C4-2B (cell line): ENCODE data around the gene CHAF1B.
"Not testable (repeated sequence)": the region's sequence is repeated elsewhere in the genome, so short reads cannot be mapped to it uniquely, and the experiment has no call there.

Experiments used
- H3K27ac ChIP-seq: fragments of 450-650 bp; 2 replicates; pipeline ENCODE4 v1.5.1; 2017
- ZFX ChIP-seq: fragments of 450-650 bp; IDR thresholded peaks from 2 replicates; pipeline ENCODE4 v1.6.1; 2017
- TF ChIP-seq, protein P1 (sequence below): fragments of 450-650 bp; conservative IDR thresholded peaks from 2 replicates; pipeline ENCODE4 v1.5.1; 2017; ENCODE audit warnings: mild to moderate bottlenecking

Gene CHAF1B

DNA sequence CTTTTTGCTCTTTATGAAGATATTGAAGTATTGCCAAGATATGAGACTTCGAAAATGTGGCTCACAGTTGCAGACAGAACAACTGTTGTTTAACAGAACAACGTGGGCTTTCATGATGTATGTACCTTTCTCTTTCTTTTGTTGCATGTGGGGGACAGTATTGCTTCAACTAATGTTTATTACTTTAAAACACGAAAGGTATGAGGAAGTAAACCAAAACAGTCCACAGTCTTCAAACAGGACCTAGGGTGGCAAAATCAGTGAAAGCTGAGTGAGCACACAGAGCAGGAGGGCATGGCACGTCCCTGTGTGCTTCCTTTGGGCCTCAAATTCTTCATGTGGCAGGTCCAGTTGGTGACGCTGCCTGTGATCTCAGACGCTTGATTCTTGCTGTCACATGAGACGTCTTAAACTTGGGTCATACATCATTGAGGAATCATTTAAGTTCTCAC lies 7.8 kb upstream of the CHAF1B start:
- TF ChIP-seq, protein P1, sequence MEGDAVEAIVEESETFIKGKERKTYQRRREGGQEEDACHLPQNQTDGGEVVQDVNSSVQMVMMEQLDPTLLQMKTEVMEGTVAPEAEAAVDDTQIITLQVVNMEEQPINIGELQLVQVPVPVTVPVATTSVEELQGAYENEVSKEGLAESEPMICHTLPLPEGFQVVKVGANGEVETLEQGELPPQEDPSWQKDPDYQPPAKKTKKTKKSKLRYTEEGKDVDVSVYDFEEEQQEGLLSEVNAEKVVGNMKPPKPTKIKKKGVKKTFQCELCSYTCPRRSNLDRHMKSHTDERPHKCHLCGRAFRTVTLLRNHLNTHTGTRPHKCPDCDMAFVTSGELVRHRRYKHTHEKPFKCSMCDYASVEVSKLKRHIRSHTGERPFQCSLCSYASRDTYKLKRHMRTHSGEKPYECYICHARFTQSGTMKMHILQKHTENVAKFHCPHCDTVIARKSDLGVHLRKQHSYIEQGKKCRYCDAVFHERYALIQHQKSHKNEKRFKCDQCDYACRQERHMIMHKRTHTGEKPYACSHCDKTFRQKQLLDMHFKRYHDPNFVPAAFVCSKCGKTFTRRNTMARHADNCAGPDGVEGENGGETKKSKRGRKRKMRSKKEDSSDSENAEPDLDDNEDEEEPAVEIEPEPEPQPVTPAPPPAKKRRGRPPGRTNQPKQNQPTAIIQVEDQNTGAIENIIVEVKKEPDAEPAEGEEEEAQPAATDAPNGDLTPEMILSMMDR, result no peak
- no peak for TF ChIP-seq ZFX
- no peak overlapping the region for H3K27ac ChIP-seq

DNA sequence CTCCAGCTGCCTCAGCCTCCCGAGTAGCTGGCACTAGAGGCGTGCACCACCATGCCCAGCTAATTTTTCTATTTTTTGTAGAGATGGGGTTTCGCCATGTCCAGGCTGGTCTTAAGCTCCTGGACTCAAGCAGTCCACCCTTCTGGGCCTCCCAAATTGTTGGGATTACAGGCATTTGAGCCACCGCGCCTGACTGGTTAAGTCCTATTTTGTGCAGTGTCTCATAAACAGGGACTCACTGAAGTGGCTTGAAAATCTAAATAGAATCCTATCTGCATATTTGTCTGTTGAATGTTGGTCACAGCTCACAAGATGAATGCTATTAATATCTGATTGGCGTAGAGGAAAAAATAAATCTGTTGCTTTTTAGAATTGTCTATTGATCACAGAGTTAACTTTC lies 5.9 kb upstream of the CHAF1B start:
- no peak overlapping the region for H3K27ac ChIP-seq
- TF ChIP-seq ZFX, result no peak
- TF ChIP-seq, protein P1, result no peak

DNA sequence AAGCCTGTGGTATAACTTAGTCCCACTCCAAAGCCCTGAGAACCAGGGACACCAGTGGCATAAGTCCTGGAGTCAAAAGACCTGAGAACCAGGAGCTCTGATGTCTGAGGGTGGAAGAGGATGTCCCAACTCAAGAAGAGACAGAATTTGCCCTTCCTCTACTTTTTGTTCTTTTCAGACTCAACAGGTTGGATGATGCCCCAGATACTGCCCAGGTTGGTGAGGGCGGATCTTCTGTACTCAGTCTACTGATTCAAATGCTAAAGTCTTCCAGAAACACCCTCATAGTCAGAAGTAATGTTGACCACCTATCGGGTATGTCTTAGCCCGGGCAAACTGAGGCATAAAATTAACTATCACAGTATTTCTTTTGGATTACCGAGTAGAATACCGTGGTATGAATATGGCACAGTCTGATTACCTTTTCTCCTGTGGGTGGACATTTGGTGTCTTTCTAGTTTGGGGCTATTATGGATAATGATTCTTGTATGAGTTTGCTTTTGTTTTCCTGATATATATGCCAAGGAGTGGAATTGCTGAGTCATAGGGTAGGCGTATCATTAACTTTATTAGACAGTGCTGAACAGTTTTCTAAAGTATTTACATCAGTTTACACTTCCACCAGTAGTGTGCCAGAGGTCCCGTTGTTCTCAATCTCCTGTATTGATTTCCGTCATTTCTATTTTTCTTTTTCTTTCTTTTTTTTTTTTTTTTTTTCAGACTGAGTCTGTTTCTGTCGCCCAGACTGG lies 3.2 kb upstream of the CHAF1B start:
- no peak for TF ChIP-seq ZFX
- TF ChIP-seq, protein P1, result no peak
- H3K27ac ChIP-seq, result no peak overlapping the region; the same call in 1 of the 2 replicates

DNA sequence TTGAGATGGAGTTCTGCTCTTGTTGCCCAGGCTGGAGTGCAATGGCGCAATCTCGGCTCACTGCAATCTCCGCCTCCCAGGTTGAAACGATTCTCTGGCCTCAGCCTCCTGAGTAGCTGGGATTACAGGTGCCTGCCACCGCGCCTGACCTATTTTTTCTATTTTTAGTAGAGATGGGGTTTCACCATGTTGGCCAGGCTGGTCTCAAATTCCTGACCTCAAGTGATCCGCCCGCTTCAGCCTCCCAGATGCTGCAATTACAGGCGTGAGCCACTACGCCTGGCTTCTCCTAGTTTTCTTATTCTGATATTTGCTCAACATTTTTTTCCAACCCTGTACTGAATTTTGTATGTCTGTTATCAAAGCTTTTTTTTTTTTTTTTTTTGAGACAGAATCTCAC lies 2.5 kb upstream of the CHAF1B start:
- H3K27ac ChIP-seq, result not testable (repeated sequence)

DNA sequence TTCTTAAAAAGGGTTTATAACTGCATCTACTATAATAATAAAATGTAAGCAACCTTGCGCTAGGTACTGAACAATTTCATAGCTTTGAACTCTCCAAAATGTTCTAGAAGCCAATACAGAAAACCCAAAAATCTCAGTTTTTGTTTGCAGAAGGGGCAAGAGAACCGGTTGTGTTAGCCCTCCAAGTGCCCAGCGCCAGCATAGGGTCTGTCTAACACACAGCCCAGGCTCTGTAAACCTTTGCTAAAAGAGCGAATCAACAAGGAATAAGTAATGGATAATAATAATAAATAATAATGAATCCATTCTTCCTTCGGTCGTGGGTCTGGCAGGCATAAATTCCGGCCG lies 333 bp upstream of the CHAF1B start:
- H3K27ac ChIP-seq, result no peak overlapping the region; the same call in 1 of the 2 replicates
- TF ChIP-seq ZFX, result no peak
- TF ChIP-seq, protein P1, result no peak

DNA sequence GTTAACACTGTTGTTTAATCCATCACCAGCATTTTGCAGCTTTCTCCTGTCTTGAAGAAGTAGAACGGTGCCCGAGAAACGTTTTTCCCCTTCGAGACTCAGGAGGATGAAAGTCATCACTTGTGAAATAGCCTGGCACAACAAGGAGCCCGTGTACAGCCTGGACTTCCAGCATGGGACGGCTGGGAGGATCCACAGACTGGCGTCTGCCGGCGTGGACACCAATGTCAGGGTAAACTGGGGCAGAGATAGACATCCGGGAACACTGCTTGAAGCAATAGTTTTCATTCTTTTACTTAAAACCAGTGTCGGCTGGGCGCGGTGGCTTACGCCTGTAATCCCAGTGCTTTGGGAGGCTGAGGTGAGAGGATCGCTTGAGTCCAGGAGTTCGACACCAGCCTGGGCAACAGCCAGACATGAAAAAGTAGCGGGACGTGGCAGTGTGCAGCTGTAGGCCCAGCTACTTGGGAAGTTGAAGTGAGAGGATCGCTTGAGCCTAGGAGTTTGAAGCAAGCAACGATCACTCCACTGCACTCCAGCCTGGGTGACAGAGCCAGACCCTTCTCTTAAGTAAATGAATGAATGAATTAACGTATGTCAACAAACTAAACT lies 945 bp downstream of the CHAF1B start:
- H3K27ac ChIP-seq, result peak overlapping the region; percentile 74
- no peak for TF ChIP-seq ZFX
- TF ChIP-seq, protein P1, result no peak

DNA sequence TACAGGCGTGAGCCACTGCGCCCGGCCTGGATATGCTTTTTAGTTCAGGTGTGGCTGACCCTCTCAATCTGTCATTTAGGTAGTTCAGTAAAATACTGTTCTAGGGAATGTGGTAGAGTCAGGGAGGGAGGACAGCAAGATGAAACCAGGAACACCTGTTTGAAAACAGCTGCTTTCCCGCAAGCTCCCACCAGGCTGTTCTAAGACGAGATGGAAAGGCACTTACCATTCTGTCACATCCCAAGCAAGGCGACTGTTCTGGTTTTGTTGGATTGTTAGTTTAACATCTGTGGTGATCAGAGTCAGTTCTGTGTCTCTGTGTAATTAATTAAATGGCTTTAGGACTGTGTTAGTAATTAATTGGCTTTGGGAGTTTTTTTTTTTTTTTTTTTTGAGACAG lies 2.9 kb downstream of the CHAF1B start:
- no peak overlapping the region for H3K27ac ChIP-seq
- no peak for TF ChIP-seq ZFX
- TF ChIP-seq, protein P1, result no peak

DNA sequence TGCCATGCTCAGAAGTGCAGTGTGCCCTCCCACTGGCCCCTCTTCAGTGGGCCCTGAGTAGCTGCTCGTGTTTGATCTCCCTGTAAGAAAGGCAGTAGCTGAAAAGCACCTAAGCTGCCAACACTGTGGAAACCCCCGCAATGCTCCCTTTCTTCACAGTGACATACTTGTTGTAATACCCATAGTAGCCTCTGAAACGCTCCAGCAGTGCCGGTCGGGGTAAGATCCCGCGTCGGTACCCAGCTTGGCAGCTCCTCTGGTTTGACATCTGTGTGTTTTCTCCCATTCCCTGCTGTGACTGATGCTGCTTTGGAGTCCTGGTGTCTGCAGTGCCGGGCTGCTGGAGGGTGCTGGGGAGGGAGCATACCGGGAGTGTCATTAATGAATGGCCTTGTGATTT lies 3.6 kb downstream of the CHAF1B start:
- TF ChIP-seq ZFX, result no peak
- TF ChIP-seq, protein P1, result no peak
- H3K27ac ChIP-seq, result no peak overlapping the region

DNA sequence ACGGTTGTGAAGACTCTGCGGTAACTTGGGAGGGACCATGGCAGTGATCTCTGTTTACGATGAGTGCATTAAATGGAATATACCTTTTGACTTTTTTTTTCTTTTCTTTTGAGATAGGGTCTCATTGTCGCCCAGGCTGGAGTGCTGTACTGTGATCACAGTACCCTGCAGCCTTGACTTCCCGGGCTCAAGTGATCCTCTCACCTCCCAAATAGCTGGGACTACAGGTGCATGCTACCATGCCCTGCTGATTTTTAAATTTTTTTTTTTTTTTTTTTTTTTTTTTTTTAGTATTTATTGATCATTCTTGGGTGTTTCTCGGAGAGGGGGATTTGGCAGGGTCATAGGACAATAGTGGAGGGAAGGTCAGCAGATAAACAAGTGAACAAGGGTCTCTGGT lies 6.5 kb downstream of the CHAF1B start:
- not testable (repeated sequence) for H3K27ac ChIP-seq
